ENCODE data around the gene OR5AP2. TPM values are rescaled to one million over a fixed set of nuclear protein-coding genes. Genes with fewer than 3 reads are reported as not detected.
"Not testable (repeated sequence)": the region's sequence is repeated elsewhere in the genome, so short reads cannot be mapped to it uniquely, and the experiment has no call there.

OR5AP2 gene
- not detected in 2 replicates for total RNA-seq (2012; rRNA removed)

GRCh38 chr11:56642339-56642738 lies at the start of gene OR5AP2:
Gene OR5AP2 (minus strand): TSS chr11:56642439. CDS start chr11:56642439, 0 bp downstream.
- no peaks in the 10 kb centered on the region for H3K27me3 ChIP-seq (ENCODE audit: control insufficient read depth, insufficient read depth, low read length)

GRCh38 chr11:56691179-56691578 lies 48.9 kb upstream of the OR5AP2 start:
- H3K9ac ChIP-seq (ENCODE audit: low read depth, low read length); H3K36me3 ChIP-seq (ENCODE audit: insufficient read depth, low read length); H3K4me2 ChIP-seq (ENCODE audit: low read length); H3K9me3 ChIP-seq (replicated peaks; ENCODE audit: low read length); H3K27me3 ChIP-seq (ENCODE audit: control insufficient read depth, insufficient read depth, low read length); H3K4me3 ChIP-seq (ENCODE audit: low read length); H3K4me1 ChIP-seq (ENCODE audit: control insufficient read depth, insufficient read depth, low read length): not testable (repeated sequence)

More at GRCh38 chr11:56642339-56642738, at the start of gene OR5AP2:
- H3K36me3 ChIP-seq (ENCODE audit: insufficient read depth, low read length), result no peaks in the 10 kb centered on the region
- no peak within 1 kb of the TSS for H3K4me2 ChIP-seq (ENCODE audit: low read length)
- H3K9ac ChIP-seq (ENCODE audit: low read depth, low read length), result no peak within 1 kb of the TSS
- no peaks in the 10 kb centered on the region for H3K9me3 ChIP-seq (replicated peaks; ENCODE audit: low read length)
- H3K4me3 ChIP-seq (ENCODE audit: low read length), result no peak within 1 kb of the TSS
- no peaks in the 10 kb centered on the region for H3K4me1 ChIP-seq (ENCODE audit: control insufficient read depth, insufficient read depth, low read length)

- Histone ChIP-seq H3K9ac (ENCODE audit: low read depth, low read length) (no peak overlapping the region), H3K36me3 (ENCODE audit: insufficient read depth, low read length) (no peaks in the 10 kb centered on the region), H3K4me1 (ENCODE audit: control insufficient read depth, insufficient read depth, low read length) (no peaks in the 10 kb centered on the region), H3K9me3 (replicated peaks; ENCODE audit: low read length) (no peaks in the 10 kb centered on the region), H3K27me3 (ENCODE audit: control insufficient read depth, insufficient read depth, low read length) (no peaks in the 10 kb centered on the region), H3K4me3 (ENCODE audit: low read length) (no peak overlapping the region), H3K4me2 (ENCODE audit: low read length) (no peak overlapping the region)
Measured at GRCh38 chr11:56688554-56689100, 46.4 kb upstream of the OR5AP2 start.

- no peak overlapping the region for H3K9ac ChIP-seq (ENCODE audit: low read depth, low read length)
- no peak overlapping the region for H3K4me3 ChIP-seq (ENCODE audit: low read length)
- H3K9me3 ChIP-seq (replicated peaks; ENCODE audit: low read length), result peaks cover 4% of the 10 kb centered on the region
- H3K27me3 ChIP-seq (ENCODE audit: control insufficient read depth, insufficient read depth, low read length), result no peaks in the 10 kb centered on the region
- H3K36me3 ChIP-seq (ENCODE audit: insufficient read depth, low read length), result no peaks in the 10 kb centered on the region
- no peaks in the 10 kb centered on the region for H3K4me1 ChIP-seq (ENCODE audit: control insufficient read depth, insufficient read depth, low read length)
- H3K4me2 ChIP-seq (ENCODE audit: low read length), result no peak overlapping the region
Measured at GRCh38 chr11:56670984-56671383, 28.7 kb upstream of the OR5AP2 start.

- Histone ChIP-seq H3K9ac (ENCODE audit: low read depth, low read length) (no peak within 1 kb of the TSS), H3K36me3 (ENCODE audit: insufficient read depth, low read length) (no peaks in the 10 kb centered on the region), H3K4me2 (ENCODE audit: low read length) (no peak within 1 kb of the TSS), H3K4me1 (ENCODE audit: control insufficient read depth, insufficient read depth, low read length) (no peaks in the 10 kb centered on the region), H3K27me3 (ENCODE audit: control insufficient read depth, insufficient read depth, low read length) (no peaks in the 10 kb centered on the region), H3K4me3 (ENCODE audit: low read length) (no peak within 1 kb of the TSS), H3K9me3 (replicated peaks; ENCODE audit: low read length) (peaks cover 4% of the 10 kb centered on the region)
Measured at GRCh38 chr11:56663386-56663785, 21.1 kb upstream of the OR5AP2 start, which contains the start of gene OR5AR1. Gene OR5AR1 (plus strand): TSS chr11:56663686. CDS start chr11:56663686, 0 bp downstream.

- H3K4me2 ChIP-seq (ENCODE audit: low read length), result no peak overlapping the region
- no peaks in the 10 kb centered on the region for H3K36me3 ChIP-seq (ENCODE audit: insufficient read depth, low read length)
- no peaks in the 10 kb centered on the region for H3K4me1 ChIP-seq (ENCODE audit: control insufficient read depth, insufficient read depth, low read length)
- no peak overlapping the region for H3K4me3 ChIP-seq (ENCODE audit: low read length)
- H3K9me3 ChIP-seq (replicated peaks; ENCODE audit: low read length), result peaks cover 4% of the 10 kb centered on the region
- no peak overlapping the region for H3K9ac ChIP-seq (ENCODE audit: low read depth, low read length)
- no peaks in the 10 kb centered on the region for H3K27me3 ChIP-seq (ENCODE audit: control insufficient read depth, insufficient read depth, low read length)
Measured at GRCh38 chr11:56659755-56660154, 17.5 kb upstream of the OR5AP2 start.

GRCh38 chr11:56637500-56637899 lies 4.7 kb downstream of the OR5AP2 start:
- Histone ChIP-seq H3K9ac (ENCODE audit: low read depth, low read length) (no peak overlapping the region), H3K9me3 (replicated peaks; ENCODE audit: low read length) (no peaks in the 10 kb centered on the region), H3K36me3 (ENCODE audit: insufficient read depth, low read length) (no peaks in the 10 kb centered on the region), H3K4me2 (ENCODE audit: low read length) (no peak overlapping the region), H3K27me3 (ENCODE audit: control insufficient read depth, insufficient read depth, low read length) (no peaks in the 10 kb centered on the region), H3K4me1 (ENCODE audit: control insufficient read depth, insufficient read depth, low read length) (no peaks in the 10 kb centered on the region), H3K4me3 (ENCODE audit: low read length) (no peak overlapping the region)

- no peaks in the 10 kb centered on the region for H3K36me3 ChIP-seq (ENCODE audit: insufficient read depth, low read length)
- H3K4me3 ChIP-seq (ENCODE audit: low read length), result no peak overlapping the region
- H3K9me3 ChIP-seq (replicated peaks; ENCODE audit: low read length), result no peaks in the 10 kb centered on the region
- H3K27me3 ChIP-seq (ENCODE audit: control insufficient read depth, insufficient read depth, low read length), result no peaks in the 10 kb centered on the region
- no peaks in the 10 kb centered on the region for H3K4me1 ChIP-seq (ENCODE audit: control insufficient read depth, insufficient read depth, low read length)
- no peak overlapping the region for H3K9ac ChIP-seq (ENCODE audit: low read depth, low read length)
- no peak overlapping the region for H3K4me2 ChIP-seq (ENCODE audit: low read length)
Measured at GRCh38 chr11:56636861-56637260, 5.4 kb downstream of the OR5AP2 start.

GRCh38 chr11:56632329-56632728 lies 9.9 kb downstream of the OR5AP2 start:
- no peak overlapping the region for H3K9ac ChIP-seq (ENCODE audit: low read depth, low read length)
- H3K4me3 ChIP-seq (ENCODE audit: low read length), result no peak overlapping the region
- H3K4me1 ChIP-seq (ENCODE audit: control insufficient read depth, insufficient read depth, low read length), result no peaks in the 10 kb centered on the region
- no peaks in the 10 kb centered on the region for H3K9me3 ChIP-seq (replicated peaks; ENCODE audit: low read length)
- H3K27me3 ChIP-seq (ENCODE audit: control insufficient read depth, insufficient read depth, low read length), result no peaks in the 10 kb centered on the region
- no peaks in the 10 kb centered on the region for H3K36me3 ChIP-seq (ENCODE audit: insufficient read depth, low read length)
- H3K4me2 ChIP-seq (ENCODE audit: low read length), result no peak overlapping the region

GRCh38 chr11:56625946-56626345 lies 16.3 kb downstream of the OR5AP2 start:
- H3K4me2 ChIP-seq (ENCODE audit: low read length), result no peak overlapping the region
- no peaks in the 10 kb centered on the region for H3K27me3 ChIP-seq (ENCODE audit: control insufficient read depth, insufficient read depth, low read length)
- H3K4me1 ChIP-seq (ENCODE audit: control insufficient read depth, insufficient read depth, low read length), result no peaks in the 10 kb centered on the region
- H3K9me3 ChIP-seq (replicated peaks; ENCODE audit: low read length), result no peaks in the 10 kb centered on the region
- no peak overlapping the region for H3K9ac ChIP-seq (ENCODE audit: low read depth, low read length)
- no peaks in the 10 kb centered on the region for H3K36me3 ChIP-seq (ENCODE audit: insufficient read depth, low read length)
- no peak overlapping the region for H3K4me3 ChIP-seq (ENCODE audit: low read length)

- Histone ChIP-seq H3K4me1 (ENCODE audit: control insufficient read depth, insufficient read depth, low read length) (no peaks in the 10 kb centered on the region), H3K9ac (ENCODE audit: low read depth, low read length) (no peak overlapping the region), H3K4me3 (ENCODE audit: low read length) (no peak overlapping the region), H3K9me3 (replicated peaks; ENCODE audit: low read length) (no peaks in the 10 kb centered on the region), H3K27me3 (ENCODE audit: control insufficient read depth, insufficient read depth, low read length) (no peaks in the 10 kb centered on the region), H3K4me2 (ENCODE audit: low read length) (no peak overlapping the region), H3K36me3 (ENCODE audit: insufficient read depth, low read length) (no peaks in the 10 kb centered on the region)
Measured at GRCh38 chr11:56624661-56625110, 17.6 kb downstream of the OR5AP2 start.

GRCh38 chr11:56611174-56611573 lies 31.1 kb downstream of the OR5AP2 start:
- H3K4me1 ChIP-seq (ENCODE audit: control insufficient read depth, insufficient read depth, low read length), result no peaks in the 10 kb centered on the region
- H3K4me2 ChIP-seq (ENCODE audit: low read length), result no peak overlapping the region
- H3K9ac ChIP-seq (ENCODE audit: low read depth, low read length), result no peak overlapping the region
- peaks cover 4% of the 10 kb centered on the region for H3K9me3 ChIP-seq (replicated peaks; ENCODE audit: low read length)
- H3K36me3 ChIP-seq (ENCODE audit: insufficient read depth, low read length), result no peaks in the 10 kb centered on the region
- H3K4me3 ChIP-seq (ENCODE audit: low read length), result no peak overlapping the region
- no peaks in the 10 kb centered on the region for H3K27me3 ChIP-seq (ENCODE audit: control insufficient read depth, insufficient read depth, low read length)

All from skeletal muscle satellite cell (primary cell).